Body of pancreas (tissue), 4 donors: ENCODE measurements around the gene MCCC2.

Experiments used
- POLR2A ChIP-seq, 3 donors: fragments of 450-650 bp; IDR thresholded peaks; one replicate each; pipeline ENCODE4 v1.6.1; 2016; ENCODE audit warnings: antibody characterized with exemption in 3 of 3, mild to moderate bottlenecking in 2 of 3
- TF ChIP-seq, protein P1 (sequence below), 7 experiments: fragments of 450-650 bp in 4 of 7; fragments of 200-600 bp in 3 of 7; sonication (generic) in 3 of 7; IDR thresholded peaks; one replicate each; pipeline ENCODE4 v1.5.1; 2016 to 2019; ENCODE audit warnings: antibody characterized with exemption in 7 of 7

DNA sequence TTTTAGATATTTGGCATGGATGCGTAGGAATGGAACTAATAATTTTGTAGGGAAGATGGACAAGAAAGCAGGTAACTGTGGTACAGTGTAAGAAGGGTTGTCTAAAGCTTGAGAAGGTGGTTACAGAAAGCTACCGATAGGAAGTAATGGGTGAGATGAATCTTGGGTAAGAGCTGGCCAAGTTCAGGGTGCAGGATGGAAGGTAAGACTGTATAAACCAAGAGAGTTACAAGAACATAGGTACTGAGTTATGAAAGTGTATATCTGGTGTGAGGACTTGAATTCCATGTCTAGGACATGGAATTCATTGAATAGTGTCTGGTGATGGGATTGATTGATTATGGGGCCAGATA is 1.4 kb downstream of the MCCC2 start:
- TF ChIP-seq, protein P1, sequence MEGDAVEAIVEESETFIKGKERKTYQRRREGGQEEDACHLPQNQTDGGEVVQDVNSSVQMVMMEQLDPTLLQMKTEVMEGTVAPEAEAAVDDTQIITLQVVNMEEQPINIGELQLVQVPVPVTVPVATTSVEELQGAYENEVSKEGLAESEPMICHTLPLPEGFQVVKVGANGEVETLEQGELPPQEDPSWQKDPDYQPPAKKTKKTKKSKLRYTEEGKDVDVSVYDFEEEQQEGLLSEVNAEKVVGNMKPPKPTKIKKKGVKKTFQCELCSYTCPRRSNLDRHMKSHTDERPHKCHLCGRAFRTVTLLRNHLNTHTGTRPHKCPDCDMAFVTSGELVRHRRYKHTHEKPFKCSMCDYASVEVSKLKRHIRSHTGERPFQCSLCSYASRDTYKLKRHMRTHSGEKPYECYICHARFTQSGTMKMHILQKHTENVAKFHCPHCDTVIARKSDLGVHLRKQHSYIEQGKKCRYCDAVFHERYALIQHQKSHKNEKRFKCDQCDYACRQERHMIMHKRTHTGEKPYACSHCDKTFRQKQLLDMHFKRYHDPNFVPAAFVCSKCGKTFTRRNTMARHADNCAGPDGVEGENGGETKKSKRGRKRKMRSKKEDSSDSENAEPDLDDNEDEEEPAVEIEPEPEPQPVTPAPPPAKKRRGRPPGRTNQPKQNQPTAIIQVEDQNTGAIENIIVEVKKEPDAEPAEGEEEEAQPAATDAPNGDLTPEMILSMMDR (IDR thresholded peaks at IDR 0.05) = no peak
- TF ChIP-seq POLR2A (IDR thresholded peaks at IDR 0.05) = no peak
